Tibial artery (tissue), 4 donors: Measurements from ENCODE around the gene DNAJC15.

Experiments
- DNase-seq, 2 donors: peaks; one replicate each; pipeline ENCODE4 v3.0.0-alpha.2; 2019
- H3K27ac ChIP-seq, 2 donors: fragments of 200-600 bp; sonication (generic) in 1 of 2; 1 replicate in 1 of 2; 2 replicates in 1 of 2; pipeline ENCODE4 v1.5.1; 2018 to 2019; ENCODE audit warnings: mild to moderate bottlenecking in 1 of 2
- H3K27me3 ChIP-seq, 2 donors: fragments of 200-600 bp; sonication (generic) in 1 of 2; one replicate each; pipeline versions ENCODE4 v1.5.1 to v1.6.0; 2016 to 2019
- H3K36me3 ChIP-seq, 3 donors: fragments of 200-600 bp; sonication (generic) in 2 of 3; one replicate each; pipeline ENCODE4 v1.5.1; 2016 to 2019; ENCODE audit warnings: mild to moderate bottlenecking in 2 of 3
- H3K4me1 ChIP-seq, 4 donors: fragments of 200-600 bp; sonication (generic) in 2 of 4; 1 replicate in 3 of 4; 2 replicates in 1 of 4; pipeline ENCODE4 v1.5.1; 2016 to 2019
- H3K4me3 ChIP-seq, 2 donors: fragments of 200-600 bp; sonication (generic) in 1 of 2; 1 replicate in 1 of 2; 2 replicates in 1 of 2; pipeline ENCODE4 v1.5.1; 2018 to 2019; ENCODE audit warnings: mild to moderate bottlenecking in 2 of 2
- H3K9me3 ChIP-seq, 3 donors: fragments of 200-600 bp; sonication (generic) in 1 of 3; one replicate each; pipeline ENCODE4 v1.5.1; 2016 to 2019
- CTCF ChIP-seq, 2 experiments: fragments of 200-600 bp in 1 of 2; fragments of 450-650 bp in 1 of 2; IDR thresholded peaks; one replicate each; pipeline ENCODE4 v1.5.1; 2017 to 2019; ENCODE audit warnings: antibody characterized with exemption in 2 of 2, mild to moderate bottlenecking in 1 of 2, moderate library complexity in 1 of 2
- intact Hi-C: fragments of 100-400 bp; cut with DNase I; formaldehyde crosslinking; loops from one replicate; pipeline ENCODE4 v1.15.0; 2023; ENCODE audit warnings: low total_unique reads

Gene DNAJC15

DNA sequence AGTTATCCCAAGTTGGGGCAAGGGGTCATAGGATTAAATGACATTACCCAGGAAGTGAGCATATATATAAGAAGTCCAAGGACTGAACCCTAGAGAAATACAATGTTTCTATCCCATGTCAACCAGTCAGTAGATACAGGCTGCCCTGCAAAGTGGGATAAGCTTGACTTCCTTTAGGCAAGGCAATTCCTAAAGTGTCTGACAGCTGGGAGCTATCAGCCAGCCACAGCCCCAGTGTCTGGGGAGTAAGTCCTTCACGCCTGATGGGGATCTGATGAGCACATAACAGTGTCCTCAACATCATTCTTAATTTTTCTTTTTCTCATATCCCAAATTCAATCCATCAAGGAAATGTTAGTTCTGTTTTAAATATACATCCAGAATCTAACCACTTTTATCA is 54.1 kb downstream of the DNAJC15 start:
- H3K27ac ChIP-seq = no peak overlapping the region
- no peaks in the 10 kb centered on the region for H3K9me3 ChIP-seq
- TF ChIP-seq CTCF (IDR thresholded peaks at IDR 0.05) = no peak
- intact Hi-C loops = no loop called here
- no peaks in the 10 kb centered on the region for H3K4me1 ChIP-seq
- DNase-seq = no peak
- no peaks in the 10 kb centered on the region for H3K27me3 ChIP-seq
- H3K36me3 ChIP-seq = peaks cover 0 to 9% (median 8%) of the 10 kb centered on the region in 3 donors
- H3K4me3 ChIP-seq = no peak overlapping the region

DNA sequence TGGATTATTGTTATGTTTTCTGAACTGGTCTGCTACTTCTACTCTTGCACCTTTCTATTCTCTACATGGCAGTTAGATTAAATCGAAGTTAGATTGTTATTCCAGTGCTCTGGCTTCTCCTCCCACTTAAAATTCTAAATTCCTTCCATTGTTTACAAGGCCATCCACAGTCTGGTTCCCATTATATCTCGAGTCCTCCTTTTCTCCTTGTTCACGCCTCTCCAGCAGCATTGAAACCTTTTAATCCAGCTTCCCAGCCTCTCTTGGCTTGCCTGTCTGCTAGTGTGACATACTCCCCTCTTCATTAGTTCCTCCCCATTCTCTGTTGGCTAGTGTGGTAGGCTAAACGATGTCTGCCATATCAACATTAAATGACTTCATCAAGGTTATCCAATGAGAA is 54.5 kb downstream of the DNAJC15 start:
- Histone ChIP-seq H3K4me1 (no peaks in the 10 kb centered on the region), H3K27me3 (no peaks in the 10 kb centered on the region), H3K36me3 (peaks cover 0 to 9% (median 8%) of the 10 kb centered on the region in 3 donors), H3K9me3 (no peaks in the 10 kb centered on the region), H3K4me3 (no peak overlapping the region), H3K27ac (no peak overlapping the region)
- no peak for TF ChIP-seq CTCF (IDR thresholded peaks at IDR 0.05)
- DNase-seq = no peak
- intact Hi-C loops = no loop called here

- intact Hi-C loops = no loop called here
These were observed 55.0 kb downstream of the DNAJC15 start for GRCh38 chr13:43078399-43078798.

GRCh38 chr13:43079392-43079931 is 56.1 kb downstream of the DNAJC15 start:
- no peaks in the 10 kb centered on the region for H3K27me3 ChIP-seq
- no peaks in the 10 kb centered on the region for H3K4me1 ChIP-seq
- no peak overlapping the region for H3K4me3 ChIP-seq
- no peak for DNase-seq
- intact Hi-C loops = no loop called here
- no peaks in the 10 kb centered on the region for H3K9me3 ChIP-seq
- no peak overlapping the region for H3K27ac ChIP-seq
- peaks cover 0 to 9% (median 8%) of the 10 kb centered on the region in 3 donors for H3K36me3 ChIP-seq
- TF ChIP-seq CTCF (IDR thresholded peaks at IDR 0.05) = no peak

More at GRCh38 chr13:43078399-43078798, 55.0 kb downstream of the DNAJC15 start:
- Histone ChIP-seq H3K4me3 (no peak overlapping the region), H3K27me3 (no peaks in the 10 kb centered on the region), H3K27ac (no peak overlapping the region), H3K9me3 (no peaks in the 10 kb centered on the region), H3K4me1 (no peaks in the 10 kb centered on the region), H3K36me3 (peaks cover 0 to 9% (median 8%) of the 10 kb centered on the region in 3 donors)
- TF ChIP-seq CTCF (IDR thresholded peaks at IDR 0.05) = no peak
- DNase-seq = no peak

GRCh38 chr13:43080199-43080598 is 56.8 kb downstream of the DNAJC15 start:
- Histone ChIP-seq H3K27ac (no peak overlapping the region), H3K9me3 (no peaks in the 10 kb centered on the region), H3K4me1 (no peaks in the 10 kb centered on the region), H3K36me3 (peaks cover 0 to 9% (median 8%) of the 10 kb centered on the region in 3 donors), H3K4me3 (no peak overlapping the region), H3K27me3 (no peaks in the 10 kb centered on the region)
- intact Hi-C loops = loop anchor here (10.0 kb wide), 1 partner anchor 725 kb away; no protein-coding TSS in a partner anchor
- DNase-seq = no peak
- no peak for TF ChIP-seq CTCF (IDR thresholded peaks at IDR 0.05)

- no peak for DNase-seq
- H3K4me3 ChIP-seq = no peak overlapping the region
- no peaks in the 10 kb centered on the region for H3K4me1 ChIP-seq
- H3K27me3 ChIP-seq = no peaks in the 10 kb centered on the region
- intact Hi-C loops = loop anchor here (10.0 kb wide), 1 partner anchor 723 kb away; no protein-coding TSS in a partner anchor
- H3K36me3 ChIP-seq = peaks cover 0 to 9% (median 8%) of the 10 kb centered on the region in 3 donors
- no peaks in the 10 kb centered on the region for H3K9me3 ChIP-seq
- no peak overlapping the region for H3K27ac ChIP-seq
- no peak for TF ChIP-seq CTCF (IDR thresholded peaks at IDR 0.05)
These were observed 58.5 kb downstream of the DNAJC15 start for GRCh38 chr13:43081866-43082265.
